Stimulated activated CD8-positive, alpha-beta memory T cell treated with anti-CD3 and anti-CD28 coated beads, Interleukin-4, amount 100 ng/mL, for 4 hours (primary cell): ENCODE results near the gene SLCO2A1.

Source experiments
- DNase-seq, 2 donors: peaks; one replicate each; pipeline ENCODE4 v3.0.0-alpha.2; 2020; ENCODE audit warnings: low read depth in 2 of 2, low spot score in 1 of 2

Gene SLCO2A1

GRCh38 chr3:134002306-134002705, 27.4 kb downstream of the SLCO2A1 start:
- no peak for DNase-seq

- no peak for DNase-seq
These were observed 28.5 kb downstream of the SLCO2A1 start for GRCh38 chr3:134001251-134001650.

- DNase-seq, result no peak
These were observed 29.6 kb downstream of the SLCO2A1 start for GRCh38 chr3:133999891-134000685.

GRCh38 chr3:133998691-133999241, 31.0 kb downstream of the SLCO2A1 start:
- DNase-seq, result no peak

GRCh38 chr3:133997871-133998635, 31.7 kb downstream of the SLCO2A1 start:
- no peak for DNase-seq

- DNase-seq, result no peak
These were observed 32.7 kb downstream of the SLCO2A1 start for GRCh38 chr3:133996996-133997395.

- DNase-seq, result no peak
These were observed 33.5 kb downstream of the SLCO2A1 start for GRCh38 chr3:133996251-133996661.

- DNase-seq, result no peak
These were observed 34.5 kb downstream of the SLCO2A1 start for GRCh38 chr3:133995264-133995663.

GRCh38 chr3:133994166-133994890, 35.4 kb downstream of the SLCO2A1 start:
- DNase-seq, result no peak

- DNase-seq, result no peak
These were observed 36.6 kb downstream of the SLCO2A1 start for GRCh38 chr3:133992951-133993620.

- no peak for DNase-seq
These were observed 37.3 kb downstream of the SLCO2A1 start for GRCh38 chr3:133992381-133992780.

GRCh38 chr3:133991637-133992036, 38.1 kb downstream of the SLCO2A1 start:
- no peak for DNase-seq

GRCh38 chr3:133991209-133991608, 38.5 kb downstream of the SLCO2A1 start:
- no peak for DNase-seq

- no peak for DNase-seq
These were observed 39.6 kb downstream of the SLCO2A1 start for GRCh38 chr3:133989936-133990702.

- no peak for DNase-seq
These were observed 41.0 kb downstream of the SLCO2A1 start for GRCh38 chr3:133988631-133989161.

GRCh38 chr3:133987948-133988484, 41.7 kb downstream of the SLCO2A1 start:
- DNase-seq, result no peak

GRCh38 chr3:133987136-133987535, 42.6 kb downstream of the SLCO2A1 start:
- DNase-seq, result no peak

- DNase-seq, result no peak
These were observed 43.4 kb downstream of the SLCO2A1 start for GRCh38 chr3:133986311-133986710.

- no peak for DNase-seq
These were observed 44.8 kb downstream of the SLCO2A1 start for GRCh38 chr3:133984975-133985374.
